Left kidney (tissue), 8 donors: ENCODE data around the gene SLC25A24. TPM values are rescaled to one million over a fixed set of nuclear protein-coding genes. Genes with fewer than 3 reads are reported as not detected.
"Not testable (repeated sequence)": the region's sequence is repeated elsewhere in the genome, so short reads cannot be mapped to it uniquely, and the experiment has no call there.

ENCODE experiments used
- DNase-seq: peaks from one replicate; pipeline ENCODE4 v3.0.0-alpha.2; 2013
- long read RNA-seq, 8 donors: transcript quantifications; one replicate each; lab custom pipeline, GENCODE V29; 2026
- polyA plus RNA-seq: library from polyadenylated mRNA; unstranded; fragments of 120-200 nt; gene quantifications from one replicate; pipeline ENCODE4 v1.2.1, GENCODE V29; 2013; ENCODE audit not compliant: insufficient read length

SLC25A24 gene
- polyA plus RNA-seq = 47.7 TPM
- long read RNA-seq, donor 1, full-length matches to known transcripts = 16 of 21 reads
- long read RNA-seq, donor 1, partial matches to known transcripts = 5 of 21 reads
- long read RNA-seq, donor 1, other reads (novel, unspliced or antisense) = 0 of 21 reads
- long read RNA-seq, donor 2, full-length matches to known transcripts = 23 of 29 reads
- long read RNA-seq, donor 2, partial matches to known transcripts = 6 of 29 reads
- long read RNA-seq, donor 2, other reads (novel, unspliced or antisense) = 0 of 29 reads
- long read RNA-seq, donor 3, full-length matches to known transcripts = 15 of 21 reads
- long read RNA-seq, donor 3, partial matches to known transcripts = 6 of 21 reads
- long read RNA-seq, donor 3, other reads (novel, unspliced or antisense) = 0 of 21 reads
- long read RNA-seq, donor 4, partial matches to known transcripts = 0 of 1 reads
- long read RNA-seq, donor 4, other reads (novel, unspliced or antisense) = 0 of 1 reads
- long read RNA-seq, donor 5, full-length matches to known transcripts = 20 of 39 reads
- long read RNA-seq, donor 5, partial matches to known transcripts = 19 of 39 reads
- long read RNA-seq, donor 5, other reads (novel, unspliced or antisense) = 0 of 39 reads
- long read RNA-seq, donor 6, full-length matches to known transcripts = 22 of 27 reads
- long read RNA-seq, donor 6, partial matches to known transcripts = 5 of 27 reads
- long read RNA-seq, donor 6, other reads (novel, unspliced or antisense) = 0 of 27 reads
- long read RNA-seq, donor 7, full-length matches to known transcripts = 33 of 44 reads
- long read RNA-seq, donor 7, partial matches to known transcripts = 11 of 44 reads
- long read RNA-seq, donor 7, other reads (novel, unspliced or antisense) = 0 of 44 reads
- long read RNA-seq, donor 8, full-length matches to known transcripts = 11 of 16 reads
- long read RNA-seq, donor 8, partial matches to known transcripts = 5 of 16 reads
- long read RNA-seq, donor 8, other reads (novel, unspliced or antisense) = 0 of 16 reads

DNA sequence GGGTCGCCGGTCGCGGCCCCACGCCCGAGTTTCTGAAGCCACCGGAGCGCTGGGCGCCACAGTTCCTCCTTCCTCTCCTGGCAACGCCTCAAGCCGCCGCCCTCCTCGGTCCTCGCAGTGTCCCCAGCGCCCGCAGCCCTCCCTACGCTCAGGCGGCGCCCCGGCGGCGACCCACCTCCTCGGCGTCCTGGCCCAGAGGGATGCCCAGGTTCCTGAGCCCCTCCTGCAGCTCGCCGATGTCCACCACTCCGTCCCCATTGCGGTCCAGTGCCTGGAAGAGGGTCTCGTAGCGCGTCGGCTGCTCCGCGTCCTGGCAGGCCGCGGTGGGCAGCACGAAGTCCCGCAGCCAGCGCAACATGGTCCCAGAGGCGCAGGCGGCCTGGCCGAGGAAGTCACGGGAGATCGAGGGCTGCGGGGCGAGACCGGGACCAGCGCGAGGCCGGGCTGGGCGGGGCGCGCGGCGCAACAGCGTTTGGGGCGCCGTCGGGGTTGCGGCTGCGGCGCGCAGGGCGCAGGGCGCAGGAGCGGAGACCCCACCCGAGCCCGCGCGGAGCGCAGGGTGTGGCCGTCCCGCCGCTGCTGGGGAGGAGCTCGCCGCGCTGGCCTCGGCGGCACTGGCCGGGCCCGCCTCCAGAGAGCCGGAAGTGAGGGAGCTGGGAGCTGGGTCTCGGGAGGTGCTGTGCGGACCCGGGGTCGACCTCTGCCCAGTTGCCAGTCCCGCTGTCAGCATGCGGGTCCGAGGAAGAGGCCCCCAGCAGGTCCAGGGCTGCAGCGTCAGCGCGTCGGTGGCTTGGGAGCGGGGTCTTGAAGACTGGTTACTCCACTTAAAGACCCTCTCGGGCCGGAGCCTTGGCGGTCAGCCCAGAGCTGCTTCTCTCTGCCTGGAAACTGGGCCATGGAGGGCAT lies at the start of gene SLC25A24:
Gene SLC25A24, minus strand, starts transcription at position 563 of the 906 bp plus-strand sequence. Its CDS starts 205 bp downstream, at position 358.
- DNase-seq = peak; percentile 77

GRCh38 chr1:108243976-108244375 lies 43.8 kb upstream of the SLC25A24 start, which contains the start of gene NBPF4:
Gene NBPF4 (minus strand): TSS chr1:108244076. CDS start chr1:108243761, 315 bp downstream.
- not testable (repeated sequence) for DNase-seq

- DNase-seq = not testable (repeated sequence)
Measured at GRCh38 chr1:108239426-108239825, 39.3 kb upstream of the SLC25A24 start.

DNA sequence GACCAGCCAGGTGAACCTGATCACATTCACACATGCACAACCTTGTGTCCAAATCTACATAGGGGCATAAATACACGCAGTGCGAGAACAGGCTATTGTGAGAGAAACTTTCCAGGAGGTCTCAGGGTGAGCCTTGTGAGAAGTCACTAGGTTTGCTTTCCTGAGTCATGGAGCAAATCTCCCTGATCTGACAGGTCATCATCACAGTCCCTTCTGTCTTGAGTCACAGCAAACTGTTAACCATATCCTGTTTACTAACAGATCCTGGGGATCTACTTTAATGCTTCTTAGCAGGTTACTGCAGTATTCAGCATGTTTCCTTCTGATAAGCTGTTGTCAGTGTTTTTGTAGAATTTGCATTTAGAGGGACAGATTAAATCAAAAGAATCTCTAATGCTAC lies 35.2 kb upstream of the SLC25A24 start:
- DNase-seq = not testable (repeated sequence)

DNA sequence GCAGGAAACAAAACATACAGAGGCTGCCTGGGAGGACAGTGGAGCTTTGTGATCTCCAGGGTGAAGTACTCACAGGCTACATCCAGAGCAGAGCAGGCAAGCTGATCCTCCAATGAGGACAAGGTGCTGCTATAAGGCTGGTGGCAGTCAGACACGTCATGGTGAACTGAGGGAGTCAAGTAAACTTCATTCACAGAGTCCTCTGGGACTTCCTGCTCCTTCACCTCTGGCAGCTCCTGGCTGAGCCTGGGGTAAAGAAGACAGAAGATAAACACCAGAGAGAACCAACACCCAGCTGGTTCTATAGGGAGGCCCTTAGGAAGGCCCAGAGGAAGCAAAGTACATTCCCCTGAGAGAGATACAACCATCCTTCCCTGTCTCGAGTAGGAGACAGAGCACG lies 32.0 kb upstream of the SLC25A24 start:
- DNase-seq = not testable (repeated sequence)

- DNase-seq = not testable (repeated sequence)
Measured at GRCh38 chr1:108229976-108230375, 29.8 kb upstream of the SLC25A24 start.

DNA sequence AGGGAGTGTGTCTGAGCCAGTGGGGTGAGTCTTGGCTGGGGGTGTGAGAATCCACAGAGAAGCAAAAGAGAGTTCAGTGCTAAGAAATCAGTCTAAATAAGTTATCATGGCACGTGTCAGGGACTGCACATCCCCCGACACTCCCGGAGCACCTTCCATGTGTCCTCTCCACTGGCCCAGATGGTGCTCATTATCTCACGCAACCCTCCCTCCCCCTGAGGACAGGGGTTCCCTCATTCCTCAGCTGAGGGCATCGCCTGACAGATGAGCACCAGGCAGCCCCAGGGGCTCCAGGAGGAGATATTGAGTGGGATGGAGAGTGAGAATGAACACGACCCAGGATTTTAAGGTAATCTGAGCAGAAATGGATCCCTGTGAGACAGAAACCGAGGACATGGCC lies 27.6 kb upstream of the SLC25A24 start:
- not testable (repeated sequence) for DNase-seq

DNA sequence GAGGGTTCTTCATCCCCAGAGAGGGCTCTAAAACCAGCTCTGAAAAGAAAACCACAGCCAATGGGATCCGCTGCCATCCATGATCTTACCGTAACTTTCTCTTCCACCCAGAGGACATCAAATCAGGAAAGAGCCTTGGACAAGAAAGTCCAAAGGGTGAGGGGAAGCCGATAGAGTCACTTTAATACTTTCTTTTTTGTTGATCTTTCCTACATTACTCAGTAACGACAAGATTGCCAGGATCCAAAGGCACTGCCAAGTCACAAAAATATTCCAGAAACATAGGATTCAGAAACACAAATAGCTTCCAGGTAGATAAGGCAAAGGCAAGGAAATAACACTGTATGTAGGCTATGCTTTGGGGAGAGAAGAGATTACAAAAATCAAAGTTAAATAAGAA lies 26.7 kb upstream of the SLC25A24 start:
- DNase-seq = not testable (repeated sequence)

DNA sequence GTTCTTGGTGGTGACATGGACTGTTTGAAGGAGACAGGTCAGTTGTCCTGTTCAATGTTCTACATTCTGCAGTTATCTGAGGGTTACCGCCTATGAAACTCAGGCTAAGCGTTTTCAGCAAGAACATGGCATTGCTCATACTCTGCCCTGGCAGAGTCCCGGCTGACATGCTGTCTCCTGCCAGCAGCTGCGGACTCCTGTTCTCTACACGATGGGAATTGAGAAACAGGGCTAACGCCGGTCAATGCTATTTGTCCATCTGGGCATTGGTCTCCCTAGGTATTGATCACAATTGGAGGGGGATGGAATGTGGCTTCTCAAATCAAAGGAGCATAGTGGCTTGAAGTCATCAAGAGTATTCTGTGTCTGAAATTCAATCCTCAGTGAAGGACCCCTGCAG lies 23.1 kb upstream of the SLC25A24 start:
- not testable (repeated sequence) for DNase-seq

- DNase-seq = not testable (repeated sequence)
Measured at GRCh38 chr1:108217515-108218174, 17.5 kb upstream of the SLC25A24 start.

DNA sequence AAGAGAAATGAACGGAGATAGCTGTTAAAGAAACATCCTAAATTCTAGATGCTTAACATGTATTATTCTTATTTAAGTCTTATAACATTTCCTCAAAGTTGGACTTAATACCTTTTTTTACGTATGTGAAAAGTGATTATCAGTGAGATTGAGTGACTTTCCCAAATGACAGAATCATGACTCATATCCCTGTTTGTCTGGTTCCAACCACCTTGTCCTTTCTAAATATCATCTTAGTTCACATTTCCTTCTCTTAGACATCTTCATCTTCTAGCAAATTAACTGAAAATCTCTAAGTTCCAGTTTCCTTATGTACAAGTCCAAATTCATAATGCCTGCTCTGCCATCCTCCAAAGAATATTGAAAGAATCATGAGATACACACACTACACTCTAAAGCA lies 16.9 kb upstream of the SLC25A24 start:
- DNase-seq = not testable (repeated sequence)

- DNase-seq = not testable (repeated sequence)
Measured at GRCh38 chr1:108216028-108216890, 16.1 kb upstream of the SLC25A24 start.

DNA sequence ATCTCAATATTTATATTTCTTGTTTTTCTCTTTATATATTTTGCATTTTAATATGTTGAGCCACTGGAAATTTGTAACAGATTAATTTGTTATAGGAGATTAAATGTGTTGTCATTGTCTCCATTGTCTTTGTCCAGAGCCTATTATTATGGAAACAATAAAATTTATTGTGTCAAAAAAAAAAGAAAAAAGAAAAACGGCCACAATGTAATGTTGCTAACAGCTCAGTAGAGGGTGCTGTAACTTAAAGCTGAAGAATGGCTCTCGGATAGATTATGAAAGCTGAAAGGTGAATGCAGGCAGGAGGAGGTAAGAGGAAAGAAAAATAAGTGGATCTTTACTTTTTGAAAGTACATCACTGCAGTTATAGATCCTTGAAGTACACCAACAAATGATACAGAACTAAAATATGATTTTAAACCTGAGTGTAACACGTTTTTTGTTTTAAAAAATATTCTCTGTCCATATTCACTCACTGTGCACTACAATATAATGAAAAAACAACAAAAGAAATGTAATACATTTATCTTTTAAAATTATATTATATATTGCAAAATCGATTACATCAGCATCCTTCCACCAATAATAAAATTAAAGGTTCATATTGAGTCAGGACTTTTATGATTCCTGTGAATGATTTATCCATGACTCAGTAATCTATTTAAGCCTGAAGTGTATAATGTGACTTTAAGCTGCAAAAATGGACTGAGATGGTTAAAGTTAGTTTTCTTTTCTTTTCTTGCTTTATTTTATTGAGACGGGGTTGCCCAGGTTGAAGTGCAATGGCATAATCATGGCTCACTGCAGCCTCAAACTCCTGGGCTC lies 14.7 kb upstream of the SLC25A24 start:
- not testable (repeated sequence) for DNase-seq

DNA sequence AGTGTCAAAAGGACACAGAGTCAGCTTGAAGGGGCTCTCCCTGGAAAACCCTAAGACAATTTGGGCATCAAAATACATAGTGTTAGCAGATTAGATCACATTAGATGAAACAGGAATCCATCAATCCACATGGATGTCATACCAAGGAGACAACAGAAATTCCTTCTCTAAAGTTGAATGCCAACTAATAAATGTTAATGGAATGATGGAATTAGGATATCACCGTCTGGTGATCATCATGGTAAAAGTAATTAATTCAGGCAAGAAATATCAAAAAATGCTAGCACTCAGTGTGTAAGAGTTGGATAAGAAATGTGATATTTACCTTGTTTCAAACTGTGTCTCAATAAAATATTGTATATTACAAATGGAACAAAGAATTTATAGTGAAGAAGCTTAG lies 10.9 kb upstream of the SLC25A24 start:
- DNase-seq = no peak

GRCh38 chr1:108209456-108210108 lies 9.4 kb upstream of the SLC25A24 start:
- DNase-seq = no peak

- DNase-seq = no peak
Measured at GRCh38 chr1:108208724-108209446, 8.7 kb upstream of the SLC25A24 start.

GRCh38 chr1:108203582-108203981 lies 3.4 kb upstream of the SLC25A24 start:
- DNase-seq = not testable (repeated sequence)
